Stomach (tissue), 9 donors: ENCODE results near the gene SCGB1D2. TPM values are rescaled to one million over a fixed set of nuclear protein-coding genes. Genes with fewer than 3 reads are reported as not detected.
"Not testable (repeated sequence)": the region's sequence is repeated elsewhere in the genome, so short reads cannot be mapped to it uniquely, and the experiment has no call there.

Experiments used
- DNase-seq, 2 donors: peaks; one replicate each; pipeline versions ENCODE4 v3.0.0 to v3.0.0-alpha.2; 2013 to 2019
- H3K27ac ChIP-seq, 5 donors: fragments of 200-600 bp in 4 of 5; sonication (generic) in 4 of 5; one replicate each; pipeline ENCODE4 v1.5.1; 2013 to 2019; ENCODE audit warnings: mild to moderate bottlenecking in 1 of 5, moderate library complexity in 1 of 5
- H3K27me3 ChIP-seq, 3 donors: fragments of 200-600 bp; sonication (generic); one replicate each; pipeline ENCODE4 v1.5.1; 2017 to 2019; ENCODE audit warnings: mixed run types in 1 of 3
- H3K36me3 ChIP-seq, 4 donors: fragments of 200-600 bp; sonication (generic); 1 replicate in 3 of 4; 2 replicates in 1 of 4; pipeline ENCODE4 v1.5.1; 2016 to 2019
- H3K4me1 ChIP-seq, 4 donors: fragments of 200-600 bp; sonication (generic); one replicate each; pipeline ENCODE4 v1.5.1; 2016 to 2019
- H3K4me3 ChIP-seq, 4 donors: fragments of 200-600 bp; sonication (generic) in 3 of 4; one replicate each; pipeline ENCODE4 v1.5.1; 2016 to 2019; ENCODE audit warnings: mild to moderate bottlenecking in 1 of 4
- H3K9me3 ChIP-seq, 4 donors: fragments of 200-600 bp; sonication (generic); one replicate each; pipeline ENCODE4 v1.5.1; 2016 to 2019
- EP300 ChIP-seq: sonication (generic); formaldehyde crosslinking; IDR thresholded peaks from one replicate; pipeline ENCODE4 v1.6.1; 2017; ENCODE audit warnings: antibody characterized with exemption
- POLR2A ChIP-seq, 4 donors: fragments of 450-650 bp; IDR thresholded peaks; one replicate each; pipeline ENCODE4 v1.6.1; 2016; ENCODE audit warnings: antibody characterized with exemption in 4 of 4, control low read depth in 2 of 4, mild to moderate bottlenecking in 1 of 4, moderate library complexity in 1 of 4
- POLR2AphosphoS5 ChIP-seq, 3 donors: sonication (generic); formaldehyde crosslinking; IDR thresholded peaks; one replicate each; pipeline ENCODE4 v1.6.1; 2016; ENCODE audit warnings: antibody characterized with exemption in 3 of 3
- WGBS, 5 donors: extraction: QIAGEN DNeasy Blood & Tissue Kit in 3 of 5; methylation state at CpG; one replicate each; pipeline versions ENCODE4 v1.1.5 to v1.1.7; 2013 to 2018; 5-methylcytosine and 5-hydroxymethylcytosine counted together
- intact Hi-C: fragments of 100-400 bp; cut with DNase I; formaldehyde crosslinking; loops from one replicate; pipeline ENCODE4 v1.15.1; 2023; ENCODE audit warnings: low total_unique reads
- polyA plus RNA-seq, 3 donors: library from polyadenylated mRNA; stranded (reverse); fragments of 200-250 nt; gene quantifications; one replicate each; pipeline ENCODE4 v1.2.3, GENCODE V29; 2013
- total RNA-seq, 5 donors: library from RNA; depleted of rRNA; stranded (reverse); fragments of >200 nt; gene quantifications; one replicate each; pipeline versions ENCODE4 v1.1.0 to v1.2.3, GENCODE V29; 2014 to 2016
- TF ChIP-seq, protein P1 (sequence below), 7 experiments: fragments of 450-650 bp in 4 of 7; fragments of 200-600 bp in 3 of 7; sonication (generic) in 3 of 7; IDR thresholded peaks; one replicate each; pipeline ENCODE4 v1.5.1; 2016 to 2019; ENCODE audit warnings: antibody characterized with exemption in 7 of 7, control low read depth in 2 of 7, mild to moderate bottlenecking in 1 of 7
- donor health status: healthy with polysubstance abuse.
- donor health status: Bipolar disorder and iron deficiency.
- donor health status: healthy.

SCGB1D2 gene
- total and polyA plus RNA-seq, 8 donors, result not detected

DNA sequence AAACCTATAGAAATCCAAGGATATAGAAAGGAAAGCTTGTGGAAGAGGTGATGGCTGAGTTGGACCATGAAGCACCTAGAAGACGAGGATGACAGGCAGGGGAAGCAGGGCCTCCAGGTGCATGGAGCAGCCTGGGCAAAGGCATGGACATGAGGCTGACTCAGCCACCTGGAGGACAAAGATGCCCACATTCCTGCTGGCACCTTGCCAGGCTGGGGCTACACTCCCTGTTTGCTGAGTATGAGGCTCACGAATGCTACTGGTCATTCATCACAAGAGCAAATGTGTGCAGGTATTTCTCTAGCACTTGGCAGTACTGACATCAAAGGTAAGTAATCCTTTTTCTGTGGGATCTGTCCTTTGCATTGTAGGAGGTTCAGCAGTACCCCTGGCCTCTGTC is 40.7 kb upstream of the SCGB1D2 start:
- Histone ChIP-seq H3K36me3 (no peaks in the 10 kb centered on the region), H3K4me1 (no peaks in the 10 kb centered on the region), H3K9me3 (no peaks in the 10 kb centered on the region), H3K4me3 (no peak overlapping the region), H3K27me3 (peaks cover 0 to 12% (median 3%) of the 10 kb centered on the region in 3 donors), H3K27ac (no peak overlapping the region)
- intact Hi-C loops, result no loop called here
- DNase-seq, result peak in 1 of 2 donors; percentile 11
- WGBS, 5 donors, result 42 to 62% (median 52%) methylated on average over 2 of the region's 2 CpGs
- TF ChIP-seq POLR2AphosphoS5 (IDR thresholded peaks at IDR 0.05) (no peak), EP300 (no peak), POLR2A (IDR thresholded peaks at IDR 0.05) (no peak)
- TF ChIP-seq, protein P1, sequence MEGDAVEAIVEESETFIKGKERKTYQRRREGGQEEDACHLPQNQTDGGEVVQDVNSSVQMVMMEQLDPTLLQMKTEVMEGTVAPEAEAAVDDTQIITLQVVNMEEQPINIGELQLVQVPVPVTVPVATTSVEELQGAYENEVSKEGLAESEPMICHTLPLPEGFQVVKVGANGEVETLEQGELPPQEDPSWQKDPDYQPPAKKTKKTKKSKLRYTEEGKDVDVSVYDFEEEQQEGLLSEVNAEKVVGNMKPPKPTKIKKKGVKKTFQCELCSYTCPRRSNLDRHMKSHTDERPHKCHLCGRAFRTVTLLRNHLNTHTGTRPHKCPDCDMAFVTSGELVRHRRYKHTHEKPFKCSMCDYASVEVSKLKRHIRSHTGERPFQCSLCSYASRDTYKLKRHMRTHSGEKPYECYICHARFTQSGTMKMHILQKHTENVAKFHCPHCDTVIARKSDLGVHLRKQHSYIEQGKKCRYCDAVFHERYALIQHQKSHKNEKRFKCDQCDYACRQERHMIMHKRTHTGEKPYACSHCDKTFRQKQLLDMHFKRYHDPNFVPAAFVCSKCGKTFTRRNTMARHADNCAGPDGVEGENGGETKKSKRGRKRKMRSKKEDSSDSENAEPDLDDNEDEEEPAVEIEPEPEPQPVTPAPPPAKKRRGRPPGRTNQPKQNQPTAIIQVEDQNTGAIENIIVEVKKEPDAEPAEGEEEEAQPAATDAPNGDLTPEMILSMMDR (IDR thresholded peaks at IDR 0.05), result no peak

DNA sequence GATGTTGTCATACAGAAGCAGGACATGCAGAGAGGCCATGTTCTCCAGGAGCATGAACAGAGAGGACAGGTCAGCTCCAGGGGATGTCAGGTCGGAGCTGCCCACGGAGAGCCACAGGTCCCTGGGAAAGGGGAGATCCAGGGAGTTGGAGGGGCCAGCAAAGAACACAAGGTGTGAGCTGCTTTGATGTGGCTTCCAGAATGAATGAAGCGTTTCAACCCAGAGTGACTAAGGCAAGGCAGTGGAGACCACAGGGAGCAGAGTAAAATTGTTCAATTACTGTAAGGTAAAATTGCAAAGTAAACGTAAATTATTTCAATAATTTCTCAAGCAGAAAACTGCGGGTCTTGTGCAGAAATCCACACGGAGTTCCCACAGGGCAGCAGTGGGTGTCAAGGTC is 39.1 kb upstream of the SCGB1D2 start:
- TF ChIP-seq POLR2AphosphoS5 (IDR thresholded peaks at IDR 0.05) (no peak), POLR2A (IDR thresholded peaks at IDR 0.05) (no peak), EP300 (no peak)
- TF ChIP-seq, protein P1 (IDR thresholded peaks at IDR 0.05), result no peak
- Histone ChIP-seq H3K9me3 (no peaks in the 10 kb centered on the region), H3K27ac (no peak overlapping the region), H3K36me3 (no peaks in the 10 kb centered on the region), H3K4me3 (no peak overlapping the region), H3K4me1 (no peaks in the 10 kb centered on the region), H3K27me3 (peaks cover 0 to 11% (median 3%) of the 10 kb centered on the region in 3 donors)
- intact Hi-C loops, result no loop called here
- WGBS, 5 donors, result 66 to 80% (median 75%) methylated on average over 6 of the region's 6 CpGs
- DNase-seq, result no peak

DNA sequence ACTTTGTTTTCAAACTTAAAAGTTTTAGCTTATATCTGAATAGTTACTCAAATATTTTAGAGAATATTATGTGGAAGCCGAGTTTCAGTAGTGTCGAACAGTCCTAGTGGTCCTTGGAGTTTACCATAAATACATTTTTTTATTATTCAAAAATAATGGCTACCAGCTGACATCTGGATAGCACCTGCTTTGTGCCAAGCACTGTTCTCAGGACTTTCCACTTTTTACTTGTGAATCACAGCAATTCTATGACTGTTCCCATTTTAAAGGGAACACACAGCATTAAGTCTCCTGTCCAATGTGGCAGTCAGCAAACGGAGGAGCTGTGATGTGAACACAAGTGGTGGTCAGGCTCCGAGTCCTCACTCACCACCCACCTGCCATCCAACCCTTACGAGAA is 37.6 kb upstream of the SCGB1D2 start:
- no peak overlapping the region for H3K27ac ChIP-seq
- no peaks in the 10 kb centered on the region for H3K36me3 ChIP-seq
- DNase-seq, result no peak
- H3K9me3 ChIP-seq, result no peaks in the 10 kb centered on the region
- WGBS, 5 donors, result 81 to 89% (median 86%) methylated on average over 5 of the region's 5 CpGs
- H3K4me1 ChIP-seq, result peaks cover 0 to 11% (median 3%) of the 10 kb centered on the region in 4 donors
- H3K4me3 ChIP-seq, result no peak overlapping the region
- H3K27me3 ChIP-seq, result peaks cover 0 to 4% (median 3%) of the 10 kb centered on the region in 3 donors
- intact Hi-C loops, result no loop called here
- TF ChIP-seq POLR2A (IDR thresholded peaks at IDR 0.05) (no peak), POLR2AphosphoS5 (IDR thresholded peaks at IDR 0.05) (no peak), EP300 (no peak)
- TF ChIP-seq, protein P1 (IDR thresholded peaks at IDR 0.05), result no peak

DNA sequence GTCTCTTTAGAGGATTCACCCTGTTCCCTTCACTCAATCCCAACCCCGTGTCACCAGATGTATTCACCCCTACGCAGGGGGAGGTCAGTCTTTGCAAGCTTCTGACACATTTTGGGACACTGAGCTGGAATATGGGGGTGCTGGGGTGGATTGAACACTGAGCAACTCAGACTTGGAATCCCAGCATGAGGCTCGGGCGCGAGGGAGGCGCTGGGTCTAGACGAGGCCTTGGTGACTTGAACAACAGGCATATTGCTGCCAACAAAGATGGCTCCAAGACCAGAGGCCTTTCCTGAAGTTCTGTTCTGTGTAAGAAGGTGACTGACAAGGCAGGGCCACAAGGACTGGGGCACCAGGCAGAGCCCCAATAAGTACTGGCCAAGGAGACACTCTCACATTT is 36.6 kb upstream of the SCGB1D2 start:
- 88 to 94% (median 92%) methylated on average over 7 of the region's 7 CpGs for WGBS, 5 donors
- no peak for DNase-seq
- intact Hi-C loops, result no loop called here
- Histone ChIP-seq H3K27me3 (peaks cover 0 to 7% (median 3%) of the 10 kb centered on the region in 3 donors), H3K4me3 (no peak overlapping the region), H3K4me1 (peaks cover 0 to 11% (median 3%) of the 10 kb centered on the region in 4 donors), H3K27ac (no peak overlapping the region), H3K9me3 (no peaks in the 10 kb centered on the region), H3K36me3 (no peaks in the 10 kb centered on the region)
- TF ChIP-seq, protein P1 (IDR thresholded peaks at IDR 0.05), result no peak
- TF ChIP-seq POLR2AphosphoS5 (IDR thresholded peaks at IDR 0.05) (no peak), POLR2A (IDR thresholded peaks at IDR 0.05) (no peak), EP300 (no peak)

DNA sequence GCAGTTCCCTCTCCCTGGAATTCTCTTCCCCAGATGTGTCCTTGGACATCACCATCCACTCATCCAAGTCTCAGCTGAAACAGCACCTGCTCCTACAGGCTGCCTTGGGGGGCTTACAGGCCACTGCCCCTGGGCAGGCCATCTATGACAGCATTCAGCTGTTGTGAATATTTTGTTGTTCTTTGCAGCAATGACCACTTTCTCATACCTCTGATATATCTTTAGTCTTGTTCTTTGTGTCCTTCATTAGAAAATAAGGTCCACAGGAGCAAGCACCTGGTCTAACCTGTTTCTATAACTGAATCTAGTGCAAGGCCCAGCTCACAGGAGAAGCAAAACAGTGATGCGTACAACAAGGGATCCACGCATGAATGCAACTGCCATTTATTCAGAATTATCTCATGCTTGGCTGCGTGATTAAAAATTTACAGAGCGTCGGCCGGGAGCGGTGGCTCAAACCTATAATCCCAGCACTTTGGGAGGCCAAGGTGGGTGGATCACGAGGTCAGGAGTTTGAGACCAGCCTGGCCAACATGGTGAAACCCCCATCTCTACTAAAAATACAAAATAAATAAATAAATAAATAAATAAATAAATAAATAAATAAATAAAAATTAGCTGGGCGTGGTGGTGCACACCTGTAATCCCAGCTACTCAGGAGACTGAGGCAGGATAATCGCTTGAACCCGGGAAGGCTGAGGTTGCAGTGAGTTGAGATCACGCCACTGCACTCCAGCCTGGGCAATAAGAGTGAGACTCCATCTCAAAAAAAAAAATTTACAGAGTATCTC is 35.6 kb upstream of the SCGB1D2 start:
- DNase-seq, result peak in 1 of 2 donors; percentile 19
- H3K9me3 ChIP-seq, H3K4me3 ChIP-seq, H3K27ac ChIP-seq, intact Hi-C loops, H3K27me3 ChIP-seq, H3K36me3 ChIP-seq: not testable (repeated sequence)
- 88 to 92% (median 92%) methylated on average over 12 of the region's 12 CpGs for WGBS, 5 donors
- H3K4me1 ChIP-seq, result peaks cover 0 to 11% (median 3%) of the 10 kb centered on the region in 4 donors
